ENCODE results near the gene SCGB3A1.

The SCGB3A1 gene

GRCh38 chr5:180629831-180630382 lies 38.6 kb upstream of the SCGB3A1 start:
- no peak for DNase-seq (ENCODE audit: low read depth)
- H3K4me3 ChIP-seq (ENCODE audit: low read depth, low read length) = no peak overlapping the region
- TF ChIP-seq CTCF (IDR thresholded peaks at IDR 0.05; ENCODE audit: low read depth, low read length, missing control alignments) = no peak
- in situ Hi-C loops (cut with HindIII; ENCODE audit: low sequenced_read_pairs) = no loop called here

GRCh38 chr5:180628827-180629750 lies 37.8 kb upstream of the SCGB3A1 start:
- no peak for TF ChIP-seq CTCF (IDR thresholded peaks at IDR 0.05; ENCODE audit: low read depth, low read length, missing control alignments)
- in situ Hi-C loops (cut with HindIII; ENCODE audit: low sequenced_read_pairs) = no loop called here
- no peak for DNase-seq (ENCODE audit: low read depth)
- no peak overlapping the region for H3K4me3 ChIP-seq (ENCODE audit: low read depth, low read length)

- in situ Hi-C loops (cut with HindIII; ENCODE audit: low sequenced_read_pairs) = no loop called here
- no peak for TF ChIP-seq CTCF (IDR thresholded peaks at IDR 0.05; ENCODE audit: low read depth, low read length, missing control alignments)
- H3K4me3 ChIP-seq (ENCODE audit: low read depth, low read length) = no peak overlapping the region
- no peak for DNase-seq (ENCODE audit: low read depth)
Measured at GRCh38 chr5:180628211-180628610, 36.9 kb upstream of the SCGB3A1 start.

- no peak for TF ChIP-seq CTCF (IDR thresholded peaks at IDR 0.05; ENCODE audit: low read depth, low read length, missing control alignments)
- DNase-seq (ENCODE audit: low read depth) = no peak
- in situ Hi-C loops (cut with HindIII; ENCODE audit: low sequenced_read_pairs) = no loop called here
Measured at GRCh38 chr5:180627386-180628120, 36.3 kb upstream of the SCGB3A1 start.

GRCh38 chr5:180626661-180627385 lies 35.5 kb upstream of the SCGB3A1 start:
- in situ Hi-C loops (cut with HindIII; ENCODE audit: low sequenced_read_pairs) = no loop called here
- no peak for TF ChIP-seq CTCF (IDR thresholded peaks at IDR 0.05; ENCODE audit: low read depth, low read length, missing control alignments)
- no peak for DNase-seq (ENCODE audit: low read depth)
- no peak overlapping the region for H3K4me3 ChIP-seq (ENCODE audit: low read depth, low read length)

More at GRCh38 chr5:180627386-180628120, 36.3 kb upstream of the SCGB3A1 start:
- no peak overlapping the region for H3K4me3 ChIP-seq (ENCODE audit: low read depth, low read length)

Data from astrocyte of the cerebellum (primary cell).